Vagina (tissue), 2 donors: ENCODE measurements around the gene AXL.

ENCODE experiments used
- POLR2A ChIP-seq, 2 donors: fragments of 450-650 bp; IDR thresholded peaks; one replicate each; pipeline ENCODE4 v1.6.1; 2017; ENCODE audit warnings: antibody characterized with exemption in 2 of 2, mild to moderate bottlenecking in 2 of 2, moderate library complexity in 2 of 2
- POLR2AphosphoS5 ChIP-seq, 2 donors: sonication (generic); formaldehyde crosslinking; IDR thresholded peaks; one replicate each; pipeline ENCODE4 v1.9.0; 2017; ENCODE audit warnings: antibody characterized with exemption in 2 of 2, mild to moderate bottlenecking in 2 of 2, low read depth in 1 of 2; ENCODE audit not compliant: insufficient read depth in 1 of 2
- TF ChIP-seq, protein P1 (sequence below), 3 experiments: fragments of 450-650 bp in 2 of 3; fragments of 200-600 bp in 1 of 3; sonication (generic) in 1 of 3; IDR thresholded peaks; one replicate each; pipeline ENCODE4 v1.5.1; 2017 to 2019; ENCODE audit warnings: antibody characterized with exemption in 3 of 3, mild to moderate bottlenecking in 2 of 3, moderate library complexity in 2 of 3

DNA sequence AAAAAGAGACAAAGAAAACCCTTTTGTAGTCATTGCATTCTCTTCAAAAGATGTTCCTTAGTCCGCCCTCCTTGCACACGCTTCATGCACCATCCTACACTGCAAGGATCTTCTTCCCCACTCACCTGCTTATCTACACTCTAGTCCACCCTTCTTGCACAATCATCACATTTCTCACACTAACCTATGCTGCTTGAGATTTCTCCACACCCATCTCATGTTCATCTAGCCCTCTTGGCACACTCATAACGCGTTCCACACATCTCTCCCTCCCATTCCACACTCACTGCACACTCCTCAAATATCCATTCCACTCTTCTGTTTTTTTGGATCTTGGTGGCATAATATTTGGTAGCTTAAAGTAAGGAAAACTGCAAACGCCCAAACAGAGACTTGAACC lies 22.8 kb downstream of the AXL start:
- TF ChIP-seq, protein P1, sequence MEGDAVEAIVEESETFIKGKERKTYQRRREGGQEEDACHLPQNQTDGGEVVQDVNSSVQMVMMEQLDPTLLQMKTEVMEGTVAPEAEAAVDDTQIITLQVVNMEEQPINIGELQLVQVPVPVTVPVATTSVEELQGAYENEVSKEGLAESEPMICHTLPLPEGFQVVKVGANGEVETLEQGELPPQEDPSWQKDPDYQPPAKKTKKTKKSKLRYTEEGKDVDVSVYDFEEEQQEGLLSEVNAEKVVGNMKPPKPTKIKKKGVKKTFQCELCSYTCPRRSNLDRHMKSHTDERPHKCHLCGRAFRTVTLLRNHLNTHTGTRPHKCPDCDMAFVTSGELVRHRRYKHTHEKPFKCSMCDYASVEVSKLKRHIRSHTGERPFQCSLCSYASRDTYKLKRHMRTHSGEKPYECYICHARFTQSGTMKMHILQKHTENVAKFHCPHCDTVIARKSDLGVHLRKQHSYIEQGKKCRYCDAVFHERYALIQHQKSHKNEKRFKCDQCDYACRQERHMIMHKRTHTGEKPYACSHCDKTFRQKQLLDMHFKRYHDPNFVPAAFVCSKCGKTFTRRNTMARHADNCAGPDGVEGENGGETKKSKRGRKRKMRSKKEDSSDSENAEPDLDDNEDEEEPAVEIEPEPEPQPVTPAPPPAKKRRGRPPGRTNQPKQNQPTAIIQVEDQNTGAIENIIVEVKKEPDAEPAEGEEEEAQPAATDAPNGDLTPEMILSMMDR (IDR thresholded peaks at IDR 0.05), result no peak
- TF ChIP-seq POLR2A (IDR thresholded peaks at IDR 0.05), result no peak
- TF ChIP-seq POLR2AphosphoS5 (IDR thresholded peaks at IDR 0.05; ENCODE audit: insufficient read depth in 1 of 2, low read depth in 1 of 2), result no peak
